Measurements from ENCODE around the gene OR5B21.

DNA sequence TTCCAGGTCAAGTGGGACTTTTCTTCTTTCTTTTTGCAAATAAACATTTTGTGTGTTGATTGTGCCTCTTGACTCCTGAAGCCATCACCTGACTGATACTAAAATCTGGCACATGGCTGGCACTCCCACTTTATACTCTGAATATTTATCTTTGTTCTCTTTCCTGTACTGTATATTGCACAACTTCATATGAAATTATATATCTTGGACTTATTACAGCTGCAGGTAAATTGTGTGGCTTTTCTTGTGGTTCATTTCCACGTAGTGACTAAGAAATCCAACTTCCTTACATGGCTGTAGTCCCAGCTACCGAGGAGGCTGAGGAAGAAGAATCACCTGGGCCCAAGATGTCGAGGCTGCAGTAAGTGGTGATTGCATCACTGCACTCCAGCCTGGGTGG is 42.2 kb downstream of the OR5B21 start:
- TF ChIP-seq EZH2 (IDR thresholded peaks at IDR 0.05; ENCODE audit: insufficient read depth, poor library complexity, severe bottlenecking) = no peak
- TF ChIP-seq EZH2phosphoT487 (IDR thresholded peaks at IDR 0.05; ENCODE audit: insufficient read depth, low read depth) = no peak

Data from GM23248 (cell line).